ENCODE measurements around the gene KCNG1.

DNA sequence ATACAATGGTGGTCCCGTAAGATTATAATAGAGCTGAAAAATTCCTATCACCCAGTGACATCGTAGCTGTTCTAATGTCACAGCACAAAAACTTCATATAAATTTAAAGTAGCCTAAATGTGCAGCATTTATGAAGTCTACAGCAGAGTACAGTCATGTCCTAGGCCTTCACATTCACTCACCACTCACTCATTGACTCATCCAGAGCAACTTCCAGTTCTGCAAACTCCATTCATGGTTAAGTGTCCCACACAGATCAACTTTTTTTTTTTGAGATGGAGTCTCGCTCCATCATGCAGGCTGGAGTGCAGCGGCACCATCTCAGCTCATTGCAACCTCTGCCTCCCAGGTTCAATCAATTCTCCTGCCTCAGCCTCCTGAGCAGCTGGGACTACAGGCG lies 20.9 kb upstream of the KCNG1 start:
- TF ChIP-seq POLR2A (IDR thresholded peaks at IDR 0.05), result no peak
- TF ChIP-seq, protein P1, sequence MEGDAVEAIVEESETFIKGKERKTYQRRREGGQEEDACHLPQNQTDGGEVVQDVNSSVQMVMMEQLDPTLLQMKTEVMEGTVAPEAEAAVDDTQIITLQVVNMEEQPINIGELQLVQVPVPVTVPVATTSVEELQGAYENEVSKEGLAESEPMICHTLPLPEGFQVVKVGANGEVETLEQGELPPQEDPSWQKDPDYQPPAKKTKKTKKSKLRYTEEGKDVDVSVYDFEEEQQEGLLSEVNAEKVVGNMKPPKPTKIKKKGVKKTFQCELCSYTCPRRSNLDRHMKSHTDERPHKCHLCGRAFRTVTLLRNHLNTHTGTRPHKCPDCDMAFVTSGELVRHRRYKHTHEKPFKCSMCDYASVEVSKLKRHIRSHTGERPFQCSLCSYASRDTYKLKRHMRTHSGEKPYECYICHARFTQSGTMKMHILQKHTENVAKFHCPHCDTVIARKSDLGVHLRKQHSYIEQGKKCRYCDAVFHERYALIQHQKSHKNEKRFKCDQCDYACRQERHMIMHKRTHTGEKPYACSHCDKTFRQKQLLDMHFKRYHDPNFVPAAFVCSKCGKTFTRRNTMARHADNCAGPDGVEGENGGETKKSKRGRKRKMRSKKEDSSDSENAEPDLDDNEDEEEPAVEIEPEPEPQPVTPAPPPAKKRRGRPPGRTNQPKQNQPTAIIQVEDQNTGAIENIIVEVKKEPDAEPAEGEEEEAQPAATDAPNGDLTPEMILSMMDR (IDR thresholded peaks at IDR 0.05), result no peak

Measured in lower leg skin (tissue), 3 donors.